K562 (cell line): Measurements from ENCODE around the gene EVI5L.

Experiments used
- CBX1 ChIP-seq: sonication (generic); IDR thresholded peaks from 2 replicates; pipeline ENCODE4 v1.6.1; 2016; ENCODE audit warnings: antibody characterized with exemption, low read depth, mild to moderate bottlenecking
- CBX3 ChIP-seq, 2 experiments: IDR thresholded peaks; 1 replicate in 1 of 2; 2 replicates in 1 of 2; pipeline ENCODE4 v1.6.1; 2012; ENCODE audit warnings: inconsistent platforms in 2 of 2, low read length in 2 of 2, borderline replicate concordance in 1 of 2, control low read depth in 1 of 2
- FOS ChIP-seq: IDR thresholded peaks from 3 replicates; pipeline ENCODE4 v1.6.1; 2011; ENCODE audit not compliant: insufficient read length; ENCODE audit errors: extremely low read depth
- KLF6 ChIP-seq: fragments of 250-450 bp; sonication (Bioruptor Pico); IDR thresholded peaks from 2 replicates; pipeline ENCODE4 v1.4.0; 2020; ENCODE audit warnings: mild to moderate bottlenecking, moderate library complexity, borderline replicate concordance
- MYBL2 ChIP-seq, 2 experiments: fragments of 450-650 bp in 1 of 2; sonication (generic) in 1 of 2; formaldehyde crosslinking in 1 of 2; IDR thresholded peaks; 2 replicates each; pipeline versions ENCODE4 v1.6.1 to v1.8.1; 2017 to 2022; ENCODE audit warnings: borderline replicate concordance in 1 of 2, inconsistent platforms in 1 of 2, low read depth in 1 of 2, mild to moderate bottlenecking in 1 of 2, missing genetic modification reagents in 1 of 2, moderate library complexity in 1 of 2
- POLR2AphosphoS5 ChIP-seq: IDR thresholded peaks from 2 replicates; pipeline ENCODE4 v1.6.1; 2011; ENCODE audit warnings: mild to moderate bottlenecking, low read depth, low read length, moderate library complexity; ENCODE audit not compliant: control insufficient read depth, insufficient read depth
- SLC30A9 ChIP-seq: fragments of 250-450 bp; sonication (Bioruptor Pico); IDR thresholded peaks from 2 replicates; pipeline ENCODE4 v1.8.0; 2022; ENCODE audit warnings: mild to moderate bottlenecking, moderate library complexity
- SRF ChIP-seq, 2 experiments: fragments of 250-450, 450-650 bp in 1 of 2; sonication (Bioruptor Pico) in 1 of 2; sonication (generic) in 1 of 2; formaldehyde crosslinking; IDR thresholded peaks; 2 replicates each; pipeline versions ENCODE4 v1.5.0 to v1.5.1; 2020 to 2022; ENCODE audit warnings: mild to moderate bottlenecking in 1 of 2, missing genetic modification reagents in 1 of 2
- ZBTB40 ChIP-seq, 2 experiments: fragments of 450-650 bp in 1 of 2; sonication (generic) in 1 of 2; formaldehyde crosslinking in 1 of 2; IDR thresholded peaks; 2 replicates each; pipeline versions ENCODE4 v1.7.1 to v1.9.0; 2016 to 2022; ENCODE audit warnings: inconsistent platforms in 1 of 2, mild to moderate bottlenecking in 1 of 2, missing genetic modification reagents in 1 of 2
- ZNF274 ChIP-seq: IDR thresholded peaks from 2 replicates; pipeline ENCODE4 v1.6.1; 2011; ENCODE audit warnings: low read depth, mild to moderate bottlenecking, low read length, moderate library complexity, borderline replicate concordance
- ZNF589 ChIP-seq: fragments of 200-800 bp; sonication (Bioruptor generic); IDR thresholded peaks from 2 replicates; pipeline ENCODE4 v1.6.1; 2016; ENCODE audit warnings: low read depth, missing genetic modification characterization, missing compliant biosample characterization
- TF ChIP-seq, protein P1 (sequence below), 2 experiments: fragments of 450-650 bp; formaldehyde crosslinking in 1 of 2; IDR thresholded peaks; 2 replicates each; pipeline versions ENCODE4 v1.4.0 to v1.6.1; 2014 to 2020; ENCODE audit warnings: mild to moderate bottlenecking in 2 of 2, borderline replicate concordance in 1 of 2, low read depth in 1 of 2

- TF ChIP-seq SRF (CRISPR knock-in tag; IDR thresholded peaks at IDR 0.05) (no peak), ZBTB40 (IDR thresholded peaks at IDR 0.05) (no peak), ZBTB40 (CRISPR knock-in tag; IDR thresholded peaks at IDR 0.05) (no peak), ZNF589 (no peak), SLC30A9 (no peak), CBX3 (IDR thresholded peaks at IDR 0.05; ENCODE audit: borderline replicate concordance in 1 of 2, low read length in 2 of 2) (no peak), CBX1 (no peak), KLF6 (CRISPR knock-in tag) (no peak), MYBL2 (IDR thresholded peaks at IDR 0.05; ENCODE audit: low read depth) (no peak), MYBL2 (CRISPR knock-in tag; IDR thresholded peaks at IDR 0.05; ENCODE audit: borderline replicate concordance) (no peak), POLR2AphosphoS5 (no peak), ZNF274 (no peak), FOS (no peak)
- TF ChIP-seq, protein P1, sequence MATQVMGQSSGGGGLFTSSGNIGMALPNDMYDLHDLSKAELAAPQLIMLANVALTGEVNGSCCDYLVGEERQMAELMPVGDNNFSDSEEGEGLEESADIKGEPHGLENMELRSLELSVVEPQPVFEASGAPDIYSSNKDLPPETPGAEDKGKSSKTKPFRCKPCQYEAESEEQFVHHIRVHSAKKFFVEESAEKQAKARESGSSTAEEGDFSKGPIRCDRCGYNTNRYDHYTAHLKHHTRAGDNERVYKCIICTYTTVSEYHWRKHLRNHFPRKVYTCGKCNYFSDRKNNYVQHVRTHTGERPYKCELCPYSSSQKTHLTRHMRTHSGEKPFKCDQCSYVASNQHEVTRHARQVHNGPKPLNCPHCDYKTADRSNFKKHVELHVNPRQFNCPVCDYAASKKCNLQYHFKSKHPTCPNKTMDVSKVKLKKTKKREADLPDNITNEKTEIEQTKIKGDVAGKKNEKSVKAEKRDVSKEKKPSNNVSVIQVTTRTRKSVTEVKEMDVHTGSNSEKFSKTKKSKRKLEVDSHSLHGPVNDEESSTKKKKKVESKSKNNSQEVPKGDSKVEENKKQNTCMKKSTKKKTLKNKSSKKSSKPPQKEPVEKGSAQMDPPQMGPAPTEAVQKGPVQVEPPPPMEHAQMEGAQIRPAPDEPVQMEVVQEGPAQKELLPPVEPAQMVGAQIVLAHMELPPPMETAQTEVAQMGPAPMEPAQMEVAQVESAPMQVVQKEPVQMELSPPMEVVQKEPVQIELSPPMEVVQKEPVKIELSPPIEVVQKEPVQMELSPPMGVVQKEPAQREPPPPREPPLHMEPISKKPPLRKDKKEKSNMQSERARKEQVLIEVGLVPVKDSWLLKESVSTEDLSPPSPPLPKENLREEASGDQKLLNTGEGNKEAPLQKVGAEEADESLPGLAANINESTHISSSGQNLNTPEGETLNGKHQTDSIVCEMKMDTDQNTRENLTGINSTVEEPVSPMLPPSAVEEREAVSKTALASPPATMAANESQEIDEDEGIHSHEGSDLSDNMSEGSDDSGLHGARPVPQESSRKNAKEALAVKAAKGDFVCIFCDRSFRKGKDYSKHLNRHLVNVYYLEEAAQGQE (IDR thresholded peaks at IDR 0.05; ENCODE audit: borderline replicate concordance) = no peak
- TF ChIP-seq, protein P1 (CRISPR knock-in tag; IDR thresholded peaks at IDR 0.05; ENCODE audit: low read depth) = no peak
Observed at GRCh38 chr19:7830272-7830771, 304 bp downstream of the EVI5L start.
